Right ventricle myocardium superior (tissue), 1 donor: ENCODE measurements around the gene ZDHHC9. TPM values are rescaled to one million over a fixed set of nuclear protein-coding genes. Genes with fewer than 3 reads are reported as not detected.

Source experiments
- ATAC-seq: fragments of 200-7000 bp; cut with Tn5 transposase; one replicate; pipeline ENCODE4 v1.9.1; 2020; ENCODE audit warnings: mild to moderate bottlenecking; ENCODE audit not compliant: poor library complexity
- DNase-seq: peaks from one replicate; pipeline ENCODE4 v3.0.0-alpha.2; 2020
- intact Hi-C: fragments of 100-400 bp; cut with DNase I; formaldehyde crosslinking; loops from one replicate; pipeline ENCODE4 v1.11.2; 2022
- total RNA-seq: library from RNA; stranded (reverse); fragmentation: NEBNext Ultra II Directional; extraction: Animal tissue kit (Norgen Biotek cat#: 25700); gene quantifications from one replicate; pipeline ENCODE4 v1.2.1, GENCODE V29; 2021
- donor health status: DM: no; HTN: yes; CAD: no; lungs with severe emphysema.

The ZDHHC9 gene
- total RNA-seq, 1 donor from 2014 or later, result 17.3 TPM

GRCh38 chrX:129773649-129774458, 69.8 kb downstream of the ZDHHC9 start:
- no peak for DNase-seq
- intact Hi-C loops, result no loop called here
- no peak for ATAC-seq

DNA sequence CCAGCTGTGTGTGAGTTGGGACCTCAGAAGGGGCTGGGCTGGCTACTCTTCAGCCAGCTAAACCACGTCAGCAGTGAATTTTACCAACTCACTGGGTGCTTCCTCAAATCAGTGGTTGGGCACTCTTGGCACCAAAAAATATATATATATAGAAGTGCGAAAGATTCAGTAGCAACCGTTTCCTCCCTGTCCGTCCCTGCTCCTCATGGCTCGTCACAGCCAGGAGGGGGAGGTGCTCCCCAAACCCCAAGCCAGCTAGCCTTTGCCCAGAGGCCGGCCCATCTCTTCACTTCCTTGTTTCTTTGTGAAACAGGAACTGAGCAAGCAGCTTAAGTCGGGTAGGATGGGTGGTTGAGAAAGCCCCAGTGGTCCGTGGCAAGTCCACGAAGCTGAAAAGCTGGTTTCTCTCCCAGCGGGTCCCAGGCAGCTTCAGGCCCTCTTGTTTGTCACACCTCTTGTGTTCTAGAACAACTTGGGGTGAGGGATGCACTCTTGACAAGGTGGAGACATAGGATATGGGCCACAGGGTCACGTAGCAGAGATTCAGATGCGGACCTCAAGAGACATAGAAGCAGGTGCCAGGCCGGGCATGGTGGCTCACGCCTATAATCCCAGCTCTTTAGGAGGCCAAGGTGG, 70.8 kb downstream of the ZDHHC9 start:
- DNase-seq, result peak; percentile 71
- peak; percentile 73 for ATAC-seq
- intact Hi-C loops, result no loop called here

DNA sequence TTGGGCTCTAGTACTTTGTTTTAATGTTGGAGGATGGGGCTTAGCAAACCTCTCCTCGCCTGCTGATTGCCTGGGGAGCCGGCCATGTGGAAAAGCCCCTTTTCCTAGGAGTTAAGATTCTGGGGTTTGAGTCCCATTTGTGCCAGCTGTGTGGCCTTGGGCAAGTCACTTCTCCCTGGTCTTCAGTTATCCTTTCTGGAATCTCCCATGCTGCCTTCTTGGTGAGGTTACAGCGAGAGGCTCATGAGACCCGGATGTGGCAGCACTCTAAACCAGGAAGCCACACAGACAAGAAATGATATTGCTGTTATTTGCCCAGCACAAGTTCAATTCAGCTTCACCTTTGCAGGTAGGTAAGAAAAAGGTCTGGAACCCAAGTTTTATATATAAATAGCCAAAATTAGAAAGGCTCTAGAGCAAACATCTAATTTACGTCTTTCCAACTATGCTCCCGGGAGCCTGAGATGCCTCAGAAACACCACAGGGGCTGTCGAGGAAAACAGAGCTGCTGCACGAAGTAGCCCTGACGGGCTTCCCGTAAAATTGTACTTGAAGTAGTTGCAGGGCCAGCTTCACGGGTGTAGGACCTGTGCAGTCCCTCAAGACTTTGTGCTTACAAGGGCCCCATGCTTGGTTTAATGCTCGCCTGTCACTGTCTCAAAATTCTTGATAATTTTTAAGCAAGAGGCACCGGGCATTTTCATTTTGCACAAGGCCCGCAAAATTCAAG, 72.3 kb downstream of the ZDHHC9 start:
- intact Hi-C loops, result no loop called here
- ATAC-seq (no peak), DNase-seq (no peak)

GRCh38 chrX:129769467-129770154, 74.1 kb downstream of the ZDHHC9 start:
- DNase-seq, result no peak
- intact Hi-C loops, result no loop called here
- no peak for ATAC-seq

- DNase-seq (no peak), ATAC-seq (no peak)
- intact Hi-C loops, result no loop called here
These were observed 74.9 kb downstream of the ZDHHC9 start for GRCh38 chrX:129768586-129769466.

DNA sequence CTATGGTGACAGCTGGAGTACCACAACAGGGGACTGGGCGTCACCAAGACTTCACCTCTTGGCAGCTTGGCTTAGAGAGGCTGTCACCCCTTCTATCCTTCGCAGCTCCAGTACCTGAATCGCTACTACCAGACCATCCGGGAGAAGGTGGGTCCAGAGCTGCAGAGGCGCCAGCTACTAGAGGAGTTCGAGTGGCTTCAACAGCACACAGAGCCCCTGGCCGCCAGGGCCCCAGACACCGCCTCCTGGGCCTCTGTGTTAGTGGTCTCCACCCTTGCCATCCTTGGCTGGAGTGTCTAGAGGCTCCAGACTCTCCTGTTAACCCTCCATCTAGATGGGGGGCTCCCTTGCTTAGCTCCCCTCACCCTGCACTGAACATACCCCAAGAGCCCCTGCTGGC, 75.5 kb downstream of the ZDHHC9 start:
- no peak for DNase-seq
- no peak for ATAC-seq
- intact Hi-C loops, result no loop called here

DNA sequence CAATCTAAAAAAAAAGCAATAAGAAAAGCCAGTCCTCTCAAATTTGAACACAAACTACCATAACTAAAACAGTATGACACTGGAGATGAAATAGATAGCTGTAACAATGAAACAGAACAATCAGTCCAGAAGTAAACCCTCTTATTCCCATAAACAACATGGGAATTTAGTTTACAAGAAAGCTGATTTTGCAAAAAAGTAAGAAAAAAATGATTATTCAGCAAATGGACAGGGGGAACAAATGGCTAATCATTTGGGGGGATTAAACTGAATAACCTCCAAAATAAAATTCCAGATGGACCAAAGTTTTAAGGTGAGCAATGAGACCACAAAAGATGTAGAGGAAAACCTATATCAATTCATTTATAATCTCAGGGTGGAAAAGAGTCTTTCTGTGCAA, 80.0 kb downstream of the ZDHHC9 start:
- DNase-seq (no peak), ATAC-seq (no peak)
- intact Hi-C loops, result no loop called here

GRCh38 chrX:129762448-129762847, 81.2 kb downstream of the ZDHHC9 start:
- intact Hi-C loops, result no loop called here
- ATAC-seq (no peak), DNase-seq (no peak)

GRCh38 chrX:129761596-129761995, 82.1 kb downstream of the ZDHHC9 start:
- no peak for DNase-seq
- no peak for ATAC-seq
- intact Hi-C loops, result no loop called here

GRCh38 chrX:129760981-129761380, 82.7 kb downstream of the ZDHHC9 start:
- no peak for DNase-seq
- no peak for ATAC-seq
- intact Hi-C loops, result no loop called here

DNA sequence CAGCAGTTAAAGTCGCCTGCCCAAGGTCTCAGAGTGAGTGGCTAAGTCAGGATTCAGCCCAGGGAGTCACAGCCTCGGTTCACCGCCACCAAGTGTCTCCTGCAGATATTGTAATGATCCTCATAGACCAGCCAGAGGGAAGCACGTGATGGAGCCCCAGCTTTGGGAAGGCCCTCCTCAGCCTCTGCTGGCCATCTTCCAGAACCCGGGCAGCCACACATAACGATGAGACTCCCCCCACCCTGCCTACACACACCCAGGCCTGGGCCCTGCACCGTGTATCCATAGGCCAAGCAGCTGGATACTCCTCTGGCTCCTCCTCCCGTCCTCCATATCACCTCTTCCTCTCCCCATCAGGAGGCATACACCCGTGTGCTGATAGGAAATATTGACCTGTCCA, 83.5 kb downstream of the ZDHHC9 start:
- ATAC-seq (no peak), DNase-seq (peak; percentile 42)
- intact Hi-C loops, result no loop called here

DNA sequence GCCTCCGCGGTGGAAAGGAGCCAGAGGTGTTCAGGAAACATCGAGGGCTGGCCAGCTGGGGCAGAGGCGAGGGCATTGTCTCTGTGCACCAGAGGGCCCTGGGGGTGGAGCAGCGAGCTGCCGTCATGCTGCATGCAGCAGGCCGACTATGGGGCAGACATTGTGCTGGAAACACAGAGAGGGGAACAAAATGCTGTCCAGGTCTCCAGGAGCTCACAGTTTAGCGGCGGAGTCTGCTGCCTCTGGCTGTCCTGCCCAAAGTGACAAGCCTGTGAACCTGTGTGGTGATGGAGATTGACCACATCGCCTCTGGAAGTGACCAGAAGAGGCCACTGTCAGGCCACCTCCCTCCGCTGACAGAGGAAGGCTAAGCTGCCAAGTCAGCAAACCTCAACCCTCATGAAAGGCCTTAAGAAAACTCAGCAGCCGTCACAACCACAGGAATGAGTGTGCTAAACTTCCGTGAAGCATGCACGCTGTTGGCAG, 84.1 kb downstream of the ZDHHC9 start:
- ATAC-seq (peak; percentile 78), DNase-seq (peak; percentile 67)
- intact Hi-C loops, result no loop called here

GRCh38 chrX:129755779-129756650, 87.7 kb downstream of the ZDHHC9 start:
- intact Hi-C loops, result no loop called here
- no peak for DNase-seq
- no peak for ATAC-seq

DNA sequence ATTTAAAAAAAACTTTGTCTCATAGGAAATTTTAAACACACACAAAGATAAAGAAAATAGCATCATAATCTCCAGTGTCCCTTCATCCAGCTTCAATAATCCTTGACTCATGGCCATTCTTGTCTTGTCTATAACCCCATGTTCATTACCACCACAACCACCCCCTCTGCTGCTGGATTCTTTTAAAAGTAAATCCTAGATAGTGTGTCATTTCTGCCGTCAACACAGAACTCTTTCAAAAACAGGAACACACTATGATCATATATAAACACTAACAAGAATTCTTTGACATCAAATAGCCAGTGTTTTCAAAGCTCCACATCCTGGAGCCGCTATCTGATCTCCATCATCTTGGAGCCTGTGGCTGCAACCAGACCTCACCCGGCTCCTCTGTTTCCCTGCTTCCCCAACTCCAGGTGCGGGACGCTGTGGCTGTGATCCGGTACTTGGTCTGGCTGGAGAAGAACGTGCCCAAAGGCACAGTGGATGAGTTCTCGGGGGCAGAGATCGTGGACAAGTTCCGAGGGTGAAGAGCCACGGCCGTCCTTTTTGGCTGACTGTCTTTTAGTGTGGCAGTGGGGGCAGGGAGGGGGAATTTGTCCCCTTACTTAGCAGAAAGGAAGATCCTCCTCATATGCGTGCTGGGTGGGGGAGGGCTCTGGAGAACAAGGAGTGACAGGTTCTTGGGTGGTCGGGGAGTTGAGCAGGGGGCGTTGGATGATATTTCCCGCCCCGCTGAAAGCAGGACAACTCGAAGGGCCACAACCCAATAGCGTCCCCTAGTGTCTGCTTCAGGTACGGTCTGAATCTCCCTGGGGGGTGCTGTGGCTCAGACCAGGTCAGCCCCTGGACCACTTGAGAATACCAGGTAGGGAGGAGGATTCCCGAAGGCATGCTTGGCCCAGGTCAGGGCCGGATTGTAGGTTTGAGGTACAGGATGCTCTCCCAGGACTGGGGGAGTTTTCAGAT, 89.3 kb downstream of the ZDHHC9 start:
- ATAC-seq (no peak), DNase-seq (no peak)
- intact Hi-C loops, result no loop called here
